Left renal cortex interstitium (tissue), 4 donors: Measurements from ENCODE around the gene MRPL24. TPM values are rescaled to one million over a fixed set of nuclear protein-coding genes. Genes with fewer than 3 reads are reported as not detected.
"Not testable (repeated sequence)": the region's sequence is repeated elsewhere in the genome, so short reads cannot be mapped to it uniquely, and the experiment has no call there.

Experiments
- DNase-seq, 4 donors: peaks; one replicate each; pipeline ENCODE4 v3.0.0-alpha.2; 2013; ENCODE audit warnings: low read depth in 4 of 4, low spot score in 2 of 4, missing footprints in 1 of 4
- polyA plus RNA-seq, 4 donors: library from polyadenylated mRNA; unstranded; fragments of 120-200 nt; gene quantifications; one replicate each; pipeline ENCODE4 v1.2.1, GENCODE V29; 2013; ENCODE audit not compliant: insufficient read length in 4 of 4

MRPL24 gene
- polyA plus RNA-seq, 4 donors: 68.6 to 77.1 (median 70.2) TPM

GRCh38 chr1:156760796-156761104 is 19.9 kb upstream of the MRPL24 start:
- no peak for DNase-seq

- DNase-seq: no peak
Observed at GRCh38 chr1:156760092-156760795, 19.4 kb upstream of the MRPL24 start.

GRCh38 chr1:156757572-156758253 is 16.8 kb upstream of the MRPL24 start:
- DNase-seq: not testable (repeated sequence)

GRCh38 chr1:156756355-156756754 is 15.5 kb upstream of the MRPL24 start:
- no peak for DNase-seq

- no peak for DNase-seq
Observed at GRCh38 chr1:156755527-156755950, 14.7 kb upstream of the MRPL24 start.

GRCh38 chr1:156754219-156754618 is 13.3 kb upstream of the MRPL24 start:
- DNase-seq: no peak

GRCh38 chr1:156752843-156753482 is 12.1 kb upstream of the MRPL24 start:
- no peak for DNase-seq

GRCh38 chr1:156751757-156752481 is 11.0 kb upstream of the MRPL24 start:
- DNase-seq: peak in 3 of 4 donors; percentile 82 to 93 (median 92)

GRCh38 chr1:156751451-156751756 is 10.5 kb upstream of the MRPL24 start, which contains the start of gene HDGF:
Gene HDGF, minus strand, starts transcription at chr1:156751675. Its CDS starts 246 bp downstream, at chr1:156751429.
- no peak for DNase-seq

GRCh38 chr1:156750711-156751450 is 10.0 kb upstream of the MRPL24 start:
- DNase-seq: no peak

- no peak for DNase-seq
Observed at GRCh38 chr1:156750191-156750672, 9.3 kb upstream of the MRPL24 start.

- no peak for DNase-seq
Observed at GRCh38 chr1:156749419-156750118, 8.7 kb upstream of the MRPL24 start.

- no peak for DNase-seq
Observed at GRCh38 chr1:156748670-156749418, 8.0 kb upstream of the MRPL24 start.

GRCh38 chr1:156747742-156748669 is 7.1 kb upstream of the MRPL24 start:
- DNase-seq: no peak

- DNase-seq: peak in 1 of 4 donors; percentile 82
Observed at GRCh38 chr1:156746728-156747631, 6.1 kb upstream of the MRPL24 start.

GRCh38 chr1:156746406-156746727 is 5.5 kb upstream of the MRPL24 start:
- no peak for DNase-seq

GRCh38 chr1:156745881-156746280 is 5.0 kb upstream of the MRPL24 start:
- DNase-seq: no peak
